G401 (cell line): Measurements from ENCODE around the gene UGT1A6. TPM values are rescaled to one million over a fixed set of nuclear protein-coding genes. Genes with fewer than 3 reads are reported as not detected.
"Not testable (repeated sequence)": the region's sequence is repeated elsewhere in the genome, so short reads cannot be mapped to it uniquely, and the experiment has no call there.

ENCODE experiments used
- DNase-seq: peaks from one replicate; pipeline ENCODE4 v3.0.0-alpha.2; 2015; ENCODE audit warnings: low spot score
- in situ Hi-C: cut with HindIII; loops from 2 replicates; pipeline ENCODE4 v1.10.0; 2016; ENCODE audit warnings: low sequenced_read_pairs, mixed read lengths
- total RNA-seq: library from RNA; depleted of rRNA; stranded (reverse); fragments of >200 nt; shearing (Covaris generic); gene quantifications from 2 replicates; pipeline ENCODE4 v1.2.3, GENCODE V29; 2014

Gene UGT1A6
- total RNA-seq, 1 experiment from 2014 or later = not detected

GRCh38 chr2:233681521-233682099 is 11.1 kb upstream of the UGT1A6 start, which contains the start of gene UGT1A7:
TSS of gene UGT1A7 (plus strand) at chr2:233681901. CDS start at chr2:233681938, 37 bp downstream.
- no peak for DNase-seq
- in situ Hi-C loops = no loop called here

DNA sequence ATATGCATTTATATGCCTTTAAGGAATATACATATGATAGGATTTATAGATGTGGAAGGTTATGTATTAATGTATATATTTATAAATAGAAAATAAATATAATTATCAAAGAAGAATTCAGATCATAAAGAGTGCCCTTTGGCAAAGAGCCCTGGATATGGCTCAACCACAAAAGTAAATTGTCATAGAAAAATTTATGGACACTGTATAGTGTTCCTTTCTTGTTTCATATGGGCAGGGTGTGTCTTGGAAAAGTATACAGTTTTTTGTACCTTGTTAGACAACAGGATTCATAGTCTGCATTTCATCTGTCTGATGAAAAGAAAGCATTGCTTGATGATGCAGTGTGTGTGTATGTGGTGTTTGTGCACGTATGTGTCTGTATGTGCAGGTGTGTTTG is 8.1 kb upstream of the UGT1A6 start:
- no peak for DNase-seq
- in situ Hi-C loops = no loop called here

DNA sequence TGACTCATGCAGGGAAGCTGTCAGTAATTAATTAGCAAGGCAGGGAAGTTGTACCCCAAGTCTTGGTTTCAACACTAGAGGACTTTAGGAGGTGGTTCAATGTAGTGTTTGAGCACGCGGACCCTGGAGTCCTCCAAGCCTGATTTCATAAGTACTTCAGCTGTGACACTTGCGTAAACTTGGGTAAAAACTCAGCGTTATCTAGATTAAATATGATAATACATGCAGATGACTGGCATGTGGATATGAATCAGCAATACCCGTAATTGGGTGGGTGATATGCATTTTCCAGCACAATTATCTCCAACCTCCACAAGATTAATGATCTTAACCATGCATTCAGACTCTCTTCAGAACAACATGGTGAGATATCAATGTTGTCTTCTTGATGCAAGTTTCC is 5.8 kb upstream of the UGT1A6 start:
- in situ Hi-C loops = no loop called here
- DNase-seq = no peak

DNA sequence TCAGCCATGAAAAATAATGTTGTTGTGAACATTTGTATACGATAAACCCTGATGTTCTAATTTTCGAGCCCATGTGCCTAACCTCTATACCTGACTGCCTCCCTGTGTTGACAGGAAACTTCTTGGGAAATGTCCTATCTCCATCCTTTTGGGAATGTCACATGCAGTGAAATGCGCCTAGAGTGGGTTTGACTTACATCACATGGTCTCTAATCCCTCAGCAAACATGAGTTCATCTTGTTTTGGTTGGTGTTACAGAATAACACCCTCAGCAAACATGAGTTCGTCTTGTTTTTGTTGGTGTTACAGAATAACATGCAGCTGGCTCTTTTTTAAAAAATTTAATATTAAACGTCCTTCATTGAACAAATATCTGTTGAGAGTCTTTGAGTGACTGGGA is 4.3 kb upstream of the UGT1A6 start:
- in situ Hi-C loops = no loop called here

DNA sequence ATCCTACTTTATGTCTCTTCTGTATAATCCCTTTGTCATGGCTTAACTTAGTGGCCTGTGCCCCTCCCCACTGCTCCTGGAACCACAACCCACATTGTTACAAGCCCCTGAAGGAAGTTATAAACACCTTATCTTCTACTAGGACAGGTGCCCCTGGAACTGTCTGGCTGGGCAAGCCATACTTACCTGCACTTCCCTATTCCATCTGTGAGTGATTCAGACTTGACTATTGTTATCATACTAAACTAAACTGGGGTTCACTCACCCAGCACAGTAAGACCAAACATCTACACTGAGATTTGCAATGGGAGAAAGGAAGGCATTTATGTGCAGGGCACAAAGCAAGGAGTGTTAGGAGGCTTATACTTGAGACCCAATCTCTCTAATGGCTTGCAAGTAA is 3.7 kb upstream of the UGT1A6 start:
- in situ Hi-C loops = no loop called here
- DNase-seq = no peak

More for the DNA sequence above, 4.3 kb upstream of the UGT1A6 start:
- DNase-seq = no peak

- no peak for DNase-seq
- in situ Hi-C loops = no loop called here
These were observed 3.2 kb upstream of the UGT1A6 start for GRCh38 chr2:233689501-233689900.

- no peak for DNase-seq
- in situ Hi-C loops = no loop called here
These were observed 2.2 kb upstream of the UGT1A6 start for GRCh38 chr2:233690444-233690843.

- in situ Hi-C loops = no loop called here
- no peak for DNase-seq
These were observed 952 bp upstream of the UGT1A6 start for GRCh38 chr2:233691443-233692433.

- no peak for DNase-seq
- in situ Hi-C loops = no loop called here
These were observed 1.3 kb downstream of the UGT1A6 start for GRCh38 chr2:233693963-233694362.

- DNase-seq = no peak
- in situ Hi-C loops = no loop called here
These were observed 6.0 kb downstream of the UGT1A6 start for GRCh38 chr2:233698740-233699139.

GRCh38 chr2:233699424-233700027 is 6.8 kb downstream of the UGT1A6 start:
- in situ Hi-C loops = no loop called here
- DNase-seq = no peak

- in situ Hi-C loops = no loop called here
- no peak for DNase-seq
These were observed 7.4 kb downstream of the UGT1A6 start for GRCh38 chr2:233700028-233700635.

- in situ Hi-C loops, DNase-seq: not testable (repeated sequence)
These were observed 8.2 kb downstream of the UGT1A6 start for GRCh38 chr2:233700842-233701241.

- in situ Hi-C loops = no loop called here
These were observed 9.5 kb downstream of the UGT1A6 start for GRCh38 chr2:233702238-233702637.

DNA sequence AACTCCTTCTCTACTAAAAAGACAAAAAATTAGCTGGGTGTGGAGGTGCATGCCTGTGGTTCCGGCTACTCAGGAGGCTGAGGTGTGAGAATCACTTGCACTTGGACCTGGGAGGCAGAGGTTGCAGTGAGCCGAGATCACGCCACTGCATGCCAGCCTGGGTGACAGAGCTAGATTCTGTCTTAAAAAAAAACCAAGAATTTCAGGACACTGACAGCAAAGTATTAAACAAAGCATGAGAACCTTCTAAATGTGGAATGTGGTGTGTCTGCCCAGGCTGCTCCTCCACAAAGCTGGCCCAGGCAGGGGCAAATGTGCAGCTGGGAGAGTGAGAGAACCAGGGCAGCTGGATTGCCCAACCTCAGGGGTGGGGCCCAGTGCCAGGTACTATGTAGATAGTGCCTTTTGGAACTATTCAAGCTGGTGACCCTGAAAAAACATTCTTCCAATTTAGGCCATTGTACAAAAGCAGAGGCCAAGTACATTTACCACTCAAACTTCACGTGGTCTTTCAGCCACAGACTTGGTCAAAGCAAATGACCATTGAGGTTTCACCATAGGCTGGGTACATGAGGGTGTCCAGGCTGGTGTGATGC is 13.3 kb downstream of the UGT1A6 start:
- no peak for DNase-seq

More at GRCh38 chr2:233702238-233702637, 9.5 kb downstream of the UGT1A6 start:
- DNase-seq = no peak

GRCh38 chr2:233706720-233707119 is 14.0 kb downstream of the UGT1A6 start:
- in situ Hi-C loops = no loop called here
- DNase-seq = no peak

More for the DNA sequence above, 13.3 kb downstream of the UGT1A6 start:
- in situ Hi-C loops = no loop called here

DNA sequence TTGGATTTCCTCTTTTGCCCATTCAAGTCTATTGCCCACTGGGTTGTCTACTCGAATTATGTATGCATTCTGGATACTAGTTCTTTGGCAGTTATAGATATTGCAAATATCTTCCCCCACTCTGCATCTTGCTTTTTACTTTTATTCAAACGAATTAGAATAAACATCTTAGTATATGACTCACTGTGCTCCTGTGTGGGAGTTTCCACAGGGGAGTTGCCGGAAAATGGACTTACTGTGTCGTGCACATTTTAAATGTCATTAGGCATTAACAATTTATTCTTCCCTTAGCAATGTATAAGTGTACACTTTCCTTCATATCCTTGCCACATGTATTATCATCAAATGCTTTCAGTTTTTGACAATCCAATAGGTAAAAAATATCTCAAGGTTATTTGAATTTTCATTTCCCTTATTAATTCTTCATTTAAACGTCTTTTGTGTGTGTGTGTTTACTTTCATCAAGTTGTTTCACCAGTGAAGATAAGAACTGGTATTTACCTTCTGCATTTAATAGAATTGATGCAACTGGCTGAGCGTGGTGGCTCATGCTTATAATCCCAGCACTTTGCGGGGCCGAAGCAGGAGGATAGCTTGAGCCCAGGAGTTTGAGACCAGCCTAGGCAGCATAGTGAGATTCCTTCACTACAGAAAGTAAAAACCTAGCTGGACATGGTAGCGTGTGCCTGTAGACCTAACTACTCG is 15.4 kb downstream of the UGT1A6 start:
- DNase-seq = no peak
- in situ Hi-C loops = no loop called here

DNA sequence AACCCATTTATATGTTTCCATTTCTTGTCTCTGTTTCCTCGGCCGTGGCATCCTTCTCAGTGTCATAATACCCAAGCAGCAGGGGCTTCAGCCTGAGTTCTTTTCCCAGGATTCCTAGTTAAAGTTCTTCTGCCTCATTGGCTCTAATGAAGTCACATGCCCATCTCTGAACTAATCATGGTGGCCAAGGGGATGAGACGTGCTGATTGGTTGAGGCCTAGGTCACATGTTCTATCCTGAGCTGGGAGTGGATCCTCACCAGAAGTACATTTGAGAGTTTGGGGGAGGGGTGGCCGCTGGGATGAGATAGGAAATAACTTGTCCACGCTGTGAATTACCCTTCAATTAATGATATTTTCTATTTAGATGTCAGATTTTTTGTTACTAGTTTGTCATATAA is 16.3 kb downstream of the UGT1A6 start:
- in situ Hi-C loops = no loop called here

More for the DNA sequence above, 16.3 kb downstream of the UGT1A6 start:
- no peak for DNase-seq
